ENCODE data around the gene GKAP1.
"Not testable (repeated sequence)": the region's sequence is repeated elsewhere in the genome, so short reads cannot be mapped to it uniquely, and the experiment has no call there.

Gene GKAP1

DNA sequence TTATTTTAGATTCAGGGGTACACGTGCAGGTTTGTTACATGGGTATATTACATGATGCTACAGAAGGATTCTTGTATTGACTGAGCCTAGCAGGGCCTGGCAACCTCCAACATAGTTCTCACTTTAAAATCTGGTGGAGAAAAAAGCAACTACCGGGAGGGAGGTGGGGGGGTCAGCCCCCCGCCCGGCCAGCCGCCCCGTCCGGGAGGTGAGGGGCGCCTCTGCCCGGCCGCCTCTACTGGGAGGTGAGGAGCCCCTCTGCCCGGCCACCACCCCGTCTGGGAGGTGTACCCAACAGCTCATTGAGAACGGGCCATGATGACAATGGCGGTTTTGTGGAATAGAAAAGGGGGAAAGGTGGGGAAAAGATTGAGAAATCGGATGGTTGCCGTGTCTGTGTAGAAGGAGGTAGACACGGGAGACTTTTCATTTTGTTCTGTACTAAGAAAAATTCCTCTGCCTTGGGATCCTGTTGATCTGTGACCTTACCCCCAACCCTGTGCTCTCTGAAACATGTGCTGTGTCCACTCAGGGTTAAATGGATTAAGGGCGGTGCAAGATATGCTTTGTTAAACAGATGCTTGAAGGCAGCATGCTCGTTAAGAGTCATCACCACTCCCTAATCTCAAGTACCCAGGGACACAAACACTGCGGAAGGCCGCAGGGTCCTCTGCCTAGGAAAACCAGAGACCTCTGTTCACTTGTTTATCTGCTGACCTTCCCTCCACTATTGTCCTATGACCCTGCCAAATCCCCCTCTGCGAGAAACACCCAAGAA lies 88.8 kb downstream of the GKAP1 start:
- not testable (repeated sequence) for DNase-seq

DNA sequence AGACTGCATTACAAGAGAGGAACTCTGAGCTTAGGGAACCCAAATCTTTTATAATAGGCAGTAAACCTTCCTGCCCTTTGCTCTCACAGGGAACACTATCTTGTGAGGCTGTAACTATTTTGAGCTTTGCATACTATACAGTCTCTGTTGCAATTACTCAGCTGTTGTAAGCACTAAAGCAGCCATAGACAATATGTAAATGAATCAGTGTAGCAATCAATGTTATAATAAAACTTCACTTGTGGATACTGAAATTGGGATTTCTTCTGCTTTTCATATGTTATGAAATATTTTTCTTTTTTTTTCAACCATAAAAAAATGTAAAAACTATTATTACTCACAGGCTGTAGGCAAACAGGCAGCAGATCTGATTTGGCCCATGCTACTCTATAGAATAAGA lies 93.1 kb downstream of the GKAP1 start:
- DNase-seq, result no peak

DNA sequence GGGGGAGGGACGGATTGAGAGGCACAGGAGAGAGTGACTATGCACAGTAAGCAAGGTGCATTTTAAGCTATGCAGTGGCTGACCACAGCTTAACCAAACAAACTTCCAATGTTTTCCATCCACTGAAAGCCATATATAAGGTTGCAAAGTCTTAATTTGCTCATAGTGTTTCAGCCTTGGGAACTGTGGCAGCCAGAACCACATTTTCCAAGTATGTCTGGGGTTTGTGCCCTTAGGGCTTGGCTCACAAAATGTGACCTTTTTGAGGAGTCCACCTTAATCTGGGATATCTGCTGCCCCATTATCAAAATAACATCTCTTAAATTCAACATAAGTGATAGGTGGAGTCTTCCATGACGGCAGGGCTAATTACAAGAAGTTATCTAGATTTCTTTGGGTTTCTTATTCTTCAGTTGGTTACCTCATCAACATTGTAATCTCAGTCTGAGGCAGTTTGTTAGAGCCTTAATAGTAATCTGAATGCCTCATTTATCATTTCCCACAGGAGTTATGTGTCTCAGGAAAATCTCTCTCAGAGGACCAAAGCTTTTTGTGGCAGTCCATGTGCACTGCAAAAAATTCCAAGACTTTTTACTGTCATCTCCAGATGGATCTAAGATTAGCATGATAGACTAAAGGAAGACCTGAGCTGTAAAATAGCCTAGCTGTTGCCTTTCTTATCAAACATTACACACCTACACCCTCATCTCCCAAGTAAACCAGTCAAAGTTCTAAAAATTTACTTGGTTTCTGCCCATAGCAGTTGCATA lies 94.7 kb downstream of the GKAP1 start:
- DNase-seq, result no peak

- no peak for DNase-seq
These were observed 96.1 kb downstream of the GKAP1 start for GRCh38 chr9:83721509-83721908.

DNA sequence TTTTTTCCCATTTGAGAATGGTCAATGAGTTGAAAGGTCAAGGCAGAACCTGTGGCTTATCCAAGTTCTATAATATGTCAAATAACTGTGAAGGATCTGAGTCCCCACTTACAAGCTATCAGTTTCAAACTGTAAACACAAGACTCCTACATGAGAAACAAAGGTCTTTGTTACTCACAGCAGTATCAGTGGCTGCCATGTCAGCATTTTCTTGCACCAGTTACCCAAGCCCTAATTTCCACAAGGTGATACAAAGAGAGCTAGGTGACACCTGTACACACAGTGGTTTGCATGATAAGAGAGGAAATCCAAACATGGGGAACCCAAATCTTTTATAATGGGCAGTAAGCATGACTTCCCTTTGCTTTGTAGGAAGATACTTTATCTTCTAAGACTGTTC lies 101.8 kb downstream of the GKAP1 start:
- DNase-seq, result no peak

DNA sequence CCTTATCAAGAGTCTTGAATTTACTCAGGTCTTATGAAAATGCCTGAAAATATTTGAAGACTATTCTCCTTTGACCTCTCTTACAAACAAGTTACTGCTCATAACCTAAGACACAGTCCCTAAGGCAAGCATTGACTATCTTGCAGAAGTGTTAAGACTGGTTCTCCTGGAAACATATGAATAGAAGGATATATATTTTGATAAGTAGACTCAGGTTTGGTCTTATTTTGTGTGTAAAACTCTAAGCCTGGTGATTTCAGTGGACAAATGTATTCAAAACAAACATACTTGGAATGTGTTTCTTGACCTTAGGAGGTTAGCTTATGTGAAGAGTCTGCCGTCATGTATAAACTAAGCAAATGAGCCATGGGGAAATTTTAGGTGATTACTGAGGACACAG lies 102.3 kb downstream of the GKAP1 start:
- no peak for DNase-seq

- no peak for DNase-seq
These were observed 103.2 kb downstream of the GKAP1 start for GRCh38 chr9:83714329-83714728.

DNA sequence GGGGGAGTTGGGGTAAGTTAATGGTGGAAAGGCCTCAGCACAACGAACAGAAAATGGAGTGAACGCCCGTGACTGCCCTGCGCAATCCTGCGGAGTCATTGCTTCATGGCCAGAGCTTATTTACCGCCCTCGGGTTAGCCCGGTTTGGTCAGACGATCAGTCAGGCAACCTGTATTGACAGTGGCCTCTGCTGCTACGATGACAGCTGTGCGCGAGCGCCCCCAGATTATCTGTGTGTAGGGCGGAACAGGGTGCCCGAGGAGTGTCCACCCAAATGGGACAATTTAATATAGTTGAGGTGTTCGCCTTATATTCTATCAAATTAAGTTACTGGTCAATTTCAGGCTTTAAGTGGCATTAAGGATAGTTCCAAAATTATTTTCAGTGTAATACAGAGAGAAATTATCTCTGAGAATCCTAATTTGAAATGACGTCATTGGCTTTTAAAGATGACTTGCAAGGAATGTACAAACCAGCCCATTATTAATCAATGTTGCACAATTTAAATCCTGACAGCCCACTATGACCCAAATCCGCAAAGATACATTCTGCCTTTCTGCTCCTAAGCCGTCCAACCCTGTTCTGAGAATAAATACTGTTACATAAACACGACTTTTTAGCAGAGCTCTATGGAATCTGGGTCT lies 108.9 kb downstream of the GKAP1 start:
- DNase-seq, result peak; percentile 38

DNA sequence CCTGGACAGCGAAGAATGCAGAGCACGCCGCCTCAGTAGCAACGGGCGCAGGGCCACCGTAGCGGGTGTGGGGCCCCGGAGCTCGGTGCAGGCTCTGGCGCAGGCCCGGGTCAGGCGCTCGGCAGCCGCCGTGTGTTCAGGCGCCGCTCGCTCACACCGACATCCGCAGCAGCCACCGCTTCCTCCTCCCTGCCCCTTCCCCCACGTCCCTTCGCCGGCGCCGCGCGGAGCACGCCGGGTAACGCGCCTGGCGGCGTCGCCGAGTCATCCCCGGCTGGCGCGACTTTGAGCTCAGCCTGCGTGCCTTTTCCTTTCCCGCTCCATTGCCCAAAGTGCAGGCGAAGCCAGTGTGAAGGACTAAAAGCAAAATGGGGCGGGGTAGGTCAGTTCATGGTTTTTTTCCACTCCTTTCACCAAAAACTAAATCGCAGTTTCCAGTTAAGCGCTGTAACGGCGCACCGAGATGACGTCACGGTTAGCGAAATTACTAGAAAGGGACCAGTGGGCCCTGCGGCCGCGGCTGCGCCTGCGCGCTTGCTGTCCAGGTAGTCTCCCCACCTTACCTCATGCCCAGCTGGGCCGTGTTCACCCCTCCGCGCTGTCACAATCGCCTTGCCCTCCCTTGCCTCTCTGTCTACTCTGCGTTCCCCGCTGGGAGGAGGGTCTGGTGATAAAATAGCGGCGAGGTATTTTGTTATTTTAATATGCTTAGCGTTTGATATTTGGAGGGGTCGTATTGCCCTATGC lies 109.6 kb downstream of the GKAP1 start, which contains the start of gene UBQLN1:
Gene UBQLN1, minus strand, starts transcription at position 191 of the 747 bp plus-strand sequence. CDS start 279 bp downstream, outside the sequence.
- DNase-seq, result peak; percentile 87

DNA sequence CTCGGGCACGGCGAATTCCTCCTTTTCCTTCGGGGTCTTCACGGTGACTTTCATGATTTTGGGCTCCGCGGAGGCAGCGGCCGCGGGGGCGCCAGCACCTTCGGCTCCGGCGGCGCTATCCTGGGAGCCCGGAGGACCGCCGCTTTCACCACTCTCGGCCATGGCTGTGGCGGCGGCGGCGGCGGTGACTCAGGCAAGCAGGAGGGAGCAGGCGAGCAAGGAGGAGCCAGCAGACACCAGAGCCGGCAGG lies 110.1 kb downstream of the GKAP1 start:
- DNase-seq, result peak; percentile 82

DNA sequence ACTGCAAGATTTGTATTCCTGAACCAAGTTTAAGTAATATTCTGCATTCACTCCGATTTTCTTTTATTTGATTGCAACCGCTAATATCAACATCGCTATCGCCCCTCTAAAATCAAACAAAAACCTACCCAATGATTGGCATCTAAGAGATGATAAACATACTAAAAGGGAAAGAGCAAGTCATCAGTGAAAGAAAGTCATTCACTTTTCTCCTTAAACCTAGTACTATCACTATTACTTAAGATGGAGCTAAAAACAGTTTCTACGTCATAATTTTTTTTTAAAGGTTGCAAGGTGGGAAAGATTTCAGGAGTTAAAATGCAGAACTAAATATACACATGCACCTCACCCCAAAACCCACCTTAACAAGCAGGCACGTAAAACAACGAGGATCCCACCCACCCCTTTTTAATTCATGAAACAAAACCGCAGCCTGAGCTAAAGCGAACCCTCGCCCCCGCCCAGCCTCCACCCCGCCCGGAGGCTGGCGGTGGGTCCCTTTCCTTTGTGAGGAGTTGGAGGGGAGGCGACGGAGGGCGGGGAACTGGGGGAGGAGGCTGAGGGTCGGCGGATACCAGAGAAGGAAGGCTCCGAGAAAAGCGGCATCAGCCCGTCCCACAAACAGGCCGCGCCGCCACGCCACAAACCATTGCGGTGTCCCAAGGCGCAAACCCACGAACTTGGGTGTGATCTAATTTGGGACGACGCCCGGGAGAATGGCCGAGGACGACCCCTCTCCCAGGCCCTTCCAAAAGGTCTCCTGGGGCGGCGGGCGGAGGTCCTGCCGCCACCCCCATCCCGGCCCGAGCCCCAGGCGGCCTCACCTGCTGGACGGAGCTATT lies 110.7 kb downstream of the GKAP1 start:
- DNase-seq, result peak; percentile 75

GRCh38 chr9:83705219-83705651 lies 112.3 kb downstream of the GKAP1 start:
- peak; percentile 15 for DNase-seq

DNA sequence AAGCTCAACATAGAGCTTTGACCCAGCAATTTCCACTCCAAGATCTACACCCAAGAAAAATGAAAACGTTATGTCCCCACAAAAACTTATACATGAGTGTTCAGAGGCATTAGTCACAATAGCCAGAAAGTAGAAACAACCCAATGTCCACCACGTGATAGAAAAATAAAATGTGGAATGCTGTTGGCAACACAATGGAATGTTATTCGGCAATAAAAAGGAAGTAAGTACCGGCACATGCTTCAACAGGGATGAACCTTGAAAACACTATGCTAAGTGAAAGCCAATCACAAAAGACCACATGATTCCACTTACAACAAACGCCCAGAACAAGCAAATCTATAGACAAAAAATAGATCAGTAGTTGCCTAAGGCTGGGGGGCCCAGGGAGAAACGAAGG lies 115.8 kb downstream of the GKAP1 start:
- no peak for DNase-seq

DNA sequence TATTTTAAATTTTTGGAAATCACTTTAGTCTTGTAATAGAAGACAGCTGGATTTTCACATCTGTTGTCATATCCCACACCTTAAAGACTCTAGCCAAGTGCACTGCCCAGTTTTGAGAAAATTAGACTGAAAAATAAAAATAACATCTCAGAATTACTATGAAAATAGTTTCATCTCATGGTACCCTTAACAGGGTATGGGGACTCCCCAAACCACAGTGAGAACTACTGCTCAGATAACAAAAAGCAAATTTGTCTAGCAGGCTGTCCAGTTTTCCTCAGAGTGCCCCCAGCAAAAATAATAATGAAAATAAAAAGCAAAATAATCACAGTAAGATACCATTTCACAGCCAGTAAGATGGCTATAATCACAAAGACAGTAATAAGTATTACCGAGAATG lies 116.3 kb downstream of the GKAP1 start:
- DNase-seq, result no peak

GRCh38 chr9:83699615-83700014 lies 118.0 kb downstream of the GKAP1 start:
- DNase-seq, result no peak

DNA sequence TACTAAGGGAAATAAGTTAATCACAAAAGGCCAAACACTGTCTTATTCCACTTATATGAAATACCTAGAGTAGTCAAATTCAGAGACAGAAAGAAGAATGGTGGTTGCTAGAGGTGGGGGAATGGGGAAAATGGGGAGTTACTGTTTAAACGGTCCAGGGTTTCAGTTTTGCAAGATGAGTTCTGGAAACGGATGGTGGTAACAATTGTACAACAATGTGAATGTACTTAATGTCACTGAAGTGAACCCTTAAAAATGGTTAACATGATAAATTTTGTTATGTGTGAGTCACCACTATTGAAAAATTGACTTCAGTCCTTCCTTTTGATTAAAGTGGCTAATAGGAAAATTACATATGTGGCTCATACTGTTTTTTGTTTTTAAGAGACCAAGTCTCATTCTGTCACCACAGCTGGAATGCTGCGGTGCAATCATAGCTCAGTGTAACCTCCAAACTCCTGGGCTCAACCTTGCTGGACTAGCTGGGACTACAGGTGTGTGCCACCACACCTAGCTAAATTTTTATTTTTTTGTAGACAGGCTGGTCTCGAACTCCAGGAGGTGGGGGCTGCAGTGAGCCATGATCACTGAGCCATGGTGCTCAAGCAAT lies 118.5 kb downstream of the GKAP1 start:
- no peak for DNase-seq

GRCh38 chr9:83691492-83691891 lies 126.1 kb downstream of the GKAP1 start:
- no peak for DNase-seq

Measured in stimulated activated naive CD4-positive, alpha-beta T cell treated with Interleukin-2 at 50 U/mL for 16 hours (primary cell).